Measurements from ENCODE around the gene CEMIP2.

DNA sequence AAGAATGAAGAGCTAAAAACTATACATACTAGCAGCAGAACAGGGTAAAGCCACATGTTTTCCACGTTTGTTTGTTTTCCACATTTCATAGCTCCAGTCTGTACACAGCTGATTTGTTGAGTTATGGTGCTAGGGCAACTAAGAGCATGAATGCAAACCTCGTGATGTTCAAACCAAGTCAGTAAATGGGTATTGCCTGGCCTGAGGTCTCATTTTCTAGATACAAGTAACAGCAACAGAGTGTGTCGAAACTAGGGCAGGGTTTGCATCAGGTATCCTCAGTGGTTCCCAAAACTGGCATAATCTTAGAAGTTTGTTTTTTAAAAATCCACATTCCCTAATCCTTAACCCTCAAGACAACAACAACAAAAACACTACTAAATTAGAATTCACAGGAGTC, 89.3 kb downstream of the CEMIP2 start:
- TF ChIP-seq TCF12 (IDR thresholded peaks at IDR 0.05) (no peak), SMC3 (IDR thresholded peaks at IDR 0.05; ENCODE audit: low read depth, low read length) (no peak), ELF1 (IDR thresholded peaks at IDR 0.05) (no peak), RAD21 (IDR thresholded peaks at IDR 0.05; ENCODE audit: low read length) (no peak), USF1 (IDR thresholded peaks at IDR 0.05; ENCODE audit: borderline replicate concordance, low read depth) (no peak), RCOR1 (IDR thresholded peaks at IDR 0.05; ENCODE audit: low read length) (no peak), FOXJ3 (CRISPR knock-in tag; IDR thresholded peaks at IDR 0.05) (no peak), RFX5 (IDR thresholded peaks at IDR 0.05; ENCODE audit: low read length) (no peak), EP300 (IDR thresholded peaks at IDR 0.05; ENCODE audit: borderline replicate concordance in 1 of 2, low read depth in 1 of 2, low read length in 1 of 2) (no peak), MXI1 (IDR thresholded peaks at IDR 0.05; ENCODE audit: low read depth, low read length) (no peak), POLR2AphosphoS5 (IDR thresholded peaks at IDR 0.05; ENCODE audit: low read depth, low read length) (no peak)
- TF ChIP-seq, protein P1, sequence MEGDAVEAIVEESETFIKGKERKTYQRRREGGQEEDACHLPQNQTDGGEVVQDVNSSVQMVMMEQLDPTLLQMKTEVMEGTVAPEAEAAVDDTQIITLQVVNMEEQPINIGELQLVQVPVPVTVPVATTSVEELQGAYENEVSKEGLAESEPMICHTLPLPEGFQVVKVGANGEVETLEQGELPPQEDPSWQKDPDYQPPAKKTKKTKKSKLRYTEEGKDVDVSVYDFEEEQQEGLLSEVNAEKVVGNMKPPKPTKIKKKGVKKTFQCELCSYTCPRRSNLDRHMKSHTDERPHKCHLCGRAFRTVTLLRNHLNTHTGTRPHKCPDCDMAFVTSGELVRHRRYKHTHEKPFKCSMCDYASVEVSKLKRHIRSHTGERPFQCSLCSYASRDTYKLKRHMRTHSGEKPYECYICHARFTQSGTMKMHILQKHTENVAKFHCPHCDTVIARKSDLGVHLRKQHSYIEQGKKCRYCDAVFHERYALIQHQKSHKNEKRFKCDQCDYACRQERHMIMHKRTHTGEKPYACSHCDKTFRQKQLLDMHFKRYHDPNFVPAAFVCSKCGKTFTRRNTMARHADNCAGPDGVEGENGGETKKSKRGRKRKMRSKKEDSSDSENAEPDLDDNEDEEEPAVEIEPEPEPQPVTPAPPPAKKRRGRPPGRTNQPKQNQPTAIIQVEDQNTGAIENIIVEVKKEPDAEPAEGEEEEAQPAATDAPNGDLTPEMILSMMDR (IDR thresholded peaks at IDR 0.05): no peak
- TF ChIP-seq, protein P2, sequence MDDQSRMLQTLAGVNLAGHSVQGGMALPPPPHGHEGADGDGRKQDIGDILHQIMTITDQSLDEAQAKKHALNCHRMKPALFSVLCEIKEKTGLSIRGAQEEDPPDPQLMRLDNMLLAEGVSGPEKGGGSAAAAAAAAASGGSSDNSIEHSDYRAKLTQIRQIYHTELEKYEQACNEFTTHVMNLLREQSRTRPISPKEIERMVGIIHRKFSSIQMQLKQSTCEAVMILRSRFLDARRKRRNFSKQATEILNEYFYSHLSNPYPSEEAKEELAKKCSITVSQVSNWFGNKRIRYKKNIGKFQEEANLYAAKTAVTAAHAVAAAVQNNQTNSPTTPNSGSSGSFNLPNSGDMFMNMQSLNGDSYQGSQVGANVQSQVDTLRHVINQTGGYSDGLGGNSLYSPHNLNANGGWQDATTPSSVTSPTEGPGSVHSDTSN (IDR thresholded peaks at IDR 0.05): no peak
